Gastroesophageal sphincter (tissue), 3 donors: ENCODE results near the gene MARCO.

Source experiments
- CTCF ChIP-seq, 4 experiments: fragments of 200-600 bp in 2 of 4; fragments of 450-650 bp in 2 of 4; sonication (generic) in 1 of 4; IDR thresholded peaks; one replicate each; pipeline ENCODE4 v1.5.1; 2017 to 2019; ENCODE audit warnings: antibody characterized with exemption in 4 of 4, mild to moderate bottlenecking in 2 of 4, moderate library complexity in 2 of 4
- EP300 ChIP-seq: sonication (generic); formaldehyde crosslinking; IDR thresholded peaks from one replicate; pipeline ENCODE4 v1.6.1; 2017; ENCODE audit warnings: antibody characterized with exemption, mild to moderate bottlenecking
- POLR2A ChIP-seq, 2 donors: fragments of 450-650 bp; IDR thresholded peaks; one replicate each; pipeline ENCODE4 v1.6.1; 2017; ENCODE audit warnings: antibody characterized with exemption in 2 of 2, mild to moderate bottlenecking in 2 of 2, moderate library complexity in 1 of 2
- POLR2AphosphoS5 ChIP-seq: sonication (generic); formaldehyde crosslinking; IDR thresholded peaks from one replicate; pipeline ENCODE4 v1.6.1; 2017; ENCODE audit warnings: antibody characterized with exemption

GRCh38 chr2:119015845-119016244 lies 73.9 kb downstream of the MARCO start:
- TF ChIP-seq POLR2A (IDR thresholded peaks at IDR 0.05) = no peak
- no peak for TF ChIP-seq CTCF (IDR thresholded peaks at IDR 0.05)
- no peak for TF ChIP-seq POLR2AphosphoS5
- TF ChIP-seq EP300 = no peak
